Mucosa of descending colon (tissue), 3 donors: ENCODE measurements around the gene FHIT. TPM values are rescaled to one million over a fixed set of nuclear protein-coding genes. Genes with fewer than 3 reads are reported as not detected.

Source experiments
- ATAC-seq: fragments of 200-7000 bp; cut with Tn5 transposase; one replicate; pipeline ENCODE4 v1.9.1; 2020; ENCODE audit warnings: mild to moderate bottlenecking, moderate library complexity
- DNase-seq, 3 donors: peaks; one replicate each; pipeline ENCODE4 v3.0.0-alpha.2; 2020
- H3K36me3 ChIP-seq: fragments of 200-600 bp; one replicate; pipeline ENCODE4 v1.8.0; 2021; ENCODE audit warnings: low read depth, mild to moderate bottlenecking
- H3K4me1 ChIP-seq: fragments of 200-600 bp; one replicate; pipeline ENCODE4 v1.8.0; 2021; ENCODE audit warnings: low read depth, mild to moderate bottlenecking
- H3K4me3 ChIP-seq: fragments of 200-600 bp; one replicate; pipeline ENCODE4 v1.8.0; 2021; ENCODE audit warnings: mild to moderate bottlenecking
- H3K9me3 ChIP-seq: fragments of 200-600 bp; one replicate; pipeline ENCODE4 v1.8.0; 2021; ENCODE audit warnings: mild to moderate bottlenecking
- intact Hi-C, 2 donors: fragments of 100-400 bp; cut with DNase I in 1 of 2; cut with micrococcal nuclease in 1 of 2; formaldehyde crosslinking; loops; one replicate each; pipeline versions ENCODE4 v1.11.0 to v1.11.1; 2022; cut with DNase I, micrococcal nuclease
- total RNA-seq, 3 donors: library from RNA; stranded (reverse); fragmentation: NEBNext Ultra II Directional in 2 of 3; extraction: Animal tissue kit (Norgen Biotek cat#: 25700) in 2 of 3; gene quantifications; one replicate each; pipeline versions ENCODE4 v1.2.1 to v1.2.4, GENCODE V29; 2021 to 2023
- TF ChIP-seq, protein P1 (sequence below): fragments of 200-600 bp; IDR thresholded peaks from one replicate; pipeline ENCODE4 v1.8.0; 2022; ENCODE audit warnings: antibody characterized with exemption, mild to moderate bottlenecking
- donor health status: DM: no; HTN: no; CAD: no; lungs with moderate emphysema.
- donor health status: DM: no; HTN: no; CAD: no.
- donor health status: DM: no; HTN: yes; CAD: no.

Gene FHIT
- total RNA-seq, 3 donors from 2014 or later = 8.9 to 20.7 (median 18.6) TPM

DNA sequence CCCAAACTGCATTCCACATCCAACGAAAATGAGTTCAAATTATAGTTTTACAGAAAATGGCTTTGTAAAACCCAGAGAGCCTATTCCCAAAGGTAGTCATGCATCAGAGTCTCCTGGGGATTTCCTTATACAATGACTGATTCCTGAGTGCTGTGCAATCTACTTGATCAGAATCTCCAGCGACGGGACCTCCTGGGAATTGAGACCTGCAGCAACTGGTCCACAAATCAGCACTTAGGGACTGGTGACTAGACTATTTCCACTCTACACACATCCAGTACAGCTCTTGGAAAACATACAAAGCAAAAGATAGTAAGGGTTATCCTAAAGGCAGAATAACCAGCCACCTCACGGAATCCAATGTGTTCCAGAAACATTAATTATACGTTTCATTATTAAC is 1330.4 kb downstream of the FHIT start:
- H3K4me1 ChIP-seq = no peaks in the 10 kb centered on the region
- DNase-seq (no peak), ATAC-seq (no peak)
- intact Hi-C loops = no loop called here
- H3K9me3 ChIP-seq = no peaks in the 10 kb centered on the region
- H3K36me3 ChIP-seq = no peaks in the 10 kb centered on the region
- H3K4me3 ChIP-seq = no peak overlapping the region
- TF ChIP-seq, protein P1, sequence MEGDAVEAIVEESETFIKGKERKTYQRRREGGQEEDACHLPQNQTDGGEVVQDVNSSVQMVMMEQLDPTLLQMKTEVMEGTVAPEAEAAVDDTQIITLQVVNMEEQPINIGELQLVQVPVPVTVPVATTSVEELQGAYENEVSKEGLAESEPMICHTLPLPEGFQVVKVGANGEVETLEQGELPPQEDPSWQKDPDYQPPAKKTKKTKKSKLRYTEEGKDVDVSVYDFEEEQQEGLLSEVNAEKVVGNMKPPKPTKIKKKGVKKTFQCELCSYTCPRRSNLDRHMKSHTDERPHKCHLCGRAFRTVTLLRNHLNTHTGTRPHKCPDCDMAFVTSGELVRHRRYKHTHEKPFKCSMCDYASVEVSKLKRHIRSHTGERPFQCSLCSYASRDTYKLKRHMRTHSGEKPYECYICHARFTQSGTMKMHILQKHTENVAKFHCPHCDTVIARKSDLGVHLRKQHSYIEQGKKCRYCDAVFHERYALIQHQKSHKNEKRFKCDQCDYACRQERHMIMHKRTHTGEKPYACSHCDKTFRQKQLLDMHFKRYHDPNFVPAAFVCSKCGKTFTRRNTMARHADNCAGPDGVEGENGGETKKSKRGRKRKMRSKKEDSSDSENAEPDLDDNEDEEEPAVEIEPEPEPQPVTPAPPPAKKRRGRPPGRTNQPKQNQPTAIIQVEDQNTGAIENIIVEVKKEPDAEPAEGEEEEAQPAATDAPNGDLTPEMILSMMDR = no peak

DNA sequence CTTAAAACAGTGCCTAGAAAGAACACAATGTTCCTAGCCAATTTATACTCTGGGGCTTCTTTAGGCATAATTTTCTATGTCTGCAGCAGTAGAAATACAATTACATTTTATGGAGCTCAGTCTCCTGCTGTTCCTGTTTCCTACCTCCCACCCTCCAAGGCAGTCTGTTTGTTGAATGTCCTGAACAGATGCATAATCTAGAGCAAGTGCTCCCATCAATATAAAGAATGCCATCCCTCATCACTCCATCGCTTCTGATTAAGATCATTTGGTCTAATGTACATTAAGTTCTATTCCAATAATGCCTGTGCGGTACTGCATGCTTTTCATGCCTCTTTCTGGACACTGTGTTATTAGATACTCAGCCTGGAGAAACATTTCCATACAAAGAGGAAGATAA is 1331.7 kb downstream of the FHIT start:
- TF ChIP-seq, protein P1 = no peak
- Histone ChIP-seq H3K4me3 (no peak overlapping the region), H3K36me3 (no peaks in the 10 kb centered on the region), H3K9me3 (no peaks in the 10 kb centered on the region), H3K4me1 (no peaks in the 10 kb centered on the region)
- intact Hi-C loops = no loop called here
- no peak for DNase-seq
- no peak for ATAC-seq

- DNase-seq (peak in 1 of 3 donors; percentile 6), ATAC-seq (peak; percentile 72)
- Histone ChIP-seq H3K36me3 (no peaks in the 10 kb centered on the region), H3K4me3 (no peak overlapping the region), H3K4me1 (peaks cover 8% of the 10 kb centered on the region), H3K9me3 (no peaks in the 10 kb centered on the region)
- intact Hi-C loops = no loop called here
- TF ChIP-seq, protein P1 = no peak
Observed at GRCh38 chr3:59914251-59914650, 1337.0 kb downstream of the FHIT start.

GRCh38 chr3:59913645-59914044 is 1337.6 kb downstream of the FHIT start:
- TF ChIP-seq, protein P1 = no peak
- Histone ChIP-seq H3K9me3 (no peaks in the 10 kb centered on the region), H3K36me3 (no peaks in the 10 kb centered on the region), H3K4me1 (peaks cover 8% of the 10 kb centered on the region), H3K4me3 (no peak overlapping the region)
- ATAC-seq = peak; percentile 67
- no peak for DNase-seq
- intact Hi-C loops = no loop called here

DNA sequence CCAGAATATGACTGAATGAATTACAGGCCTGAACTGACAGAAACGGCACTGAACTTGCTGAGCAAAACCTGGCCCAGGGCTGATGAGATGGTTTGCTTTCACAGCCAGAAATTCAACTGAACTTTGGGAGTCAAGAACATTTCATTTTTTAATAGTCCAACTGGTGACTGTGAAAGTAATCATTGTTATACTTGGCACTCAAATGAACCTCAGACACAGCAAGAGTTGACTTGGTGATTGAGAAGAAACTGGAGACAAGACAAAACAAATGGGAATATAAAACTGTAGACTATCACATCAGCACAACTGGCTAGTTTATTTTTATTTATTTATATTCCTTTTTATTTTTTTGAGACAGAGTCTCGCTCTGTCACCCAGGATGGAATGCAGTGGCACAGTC is 1342.6 kb downstream of the FHIT start:
- TF ChIP-seq, protein P1 = no peak
- no peaks in the 10 kb centered on the region for H3K36me3 ChIP-seq
- ATAC-seq (no peak), DNase-seq (no peak)
- no peaks in the 10 kb centered on the region for H3K9me3 ChIP-seq
- intact Hi-C loops = no loop called here
- H3K4me1 ChIP-seq = peaks cover 4% of the 10 kb centered on the region
- H3K4me3 ChIP-seq = no peak overlapping the region

DNA sequence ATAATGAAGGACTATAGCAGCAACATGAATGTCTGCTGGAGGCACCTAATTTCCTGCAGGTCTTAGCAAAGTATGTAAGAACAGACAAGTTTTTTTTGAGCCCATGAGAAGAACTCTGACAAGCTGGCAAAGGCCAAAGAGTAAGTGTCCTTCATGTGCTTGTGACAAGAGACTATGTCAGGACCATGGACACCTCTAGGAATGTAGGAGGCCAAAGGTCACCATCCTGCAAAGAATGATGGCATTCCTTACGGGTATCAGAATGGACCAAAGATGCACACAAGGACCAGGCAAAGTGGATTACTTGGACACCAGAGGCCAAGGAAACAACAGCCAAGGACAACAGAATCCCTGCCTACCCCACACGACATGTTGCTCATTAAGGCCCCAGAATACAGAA is 1343.0 kb downstream of the FHIT start:
- ATAC-seq (no peak), DNase-seq (no peak)
- intact Hi-C loops = no loop called here
- Histone ChIP-seq H3K36me3 (no peaks in the 10 kb centered on the region), H3K9me3 (no peaks in the 10 kb centered on the region), H3K4me1 (no peaks in the 10 kb centered on the region), H3K4me3 (no peak overlapping the region)
- TF ChIP-seq, protein P1 = no peak
